Measurements from ENCODE around the gene ARHGAP12. TPM values are rescaled to one million over a fixed set of nuclear protein-coding genes. Genes with fewer than 3 reads are reported as not detected.

ARHGAP12 gene
- total and polyA plus RNA-seq, 10 donors = 20.5 to 69.7 (median 46.9) TPM

DNA sequence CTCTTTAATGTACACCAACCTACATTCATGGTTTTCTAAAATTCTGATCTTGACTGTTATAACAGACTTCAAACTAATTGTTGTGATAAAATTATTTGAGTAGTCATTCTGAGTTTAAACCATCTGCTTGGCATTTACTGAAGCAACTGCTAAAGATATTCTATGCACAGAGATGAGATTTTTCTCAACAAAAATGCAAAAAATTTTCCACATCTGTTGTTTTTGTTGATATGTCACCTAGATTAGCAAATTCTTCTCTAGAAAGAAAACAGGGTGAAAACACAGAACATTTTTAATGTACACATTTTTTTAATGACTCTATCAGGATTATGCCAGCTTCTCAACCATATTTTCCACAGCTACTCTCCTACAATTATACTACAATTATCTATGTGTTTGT, 42.7 kb downstream of the ARHGAP12 start:
- no peaks in the 10 kb centered on the region for H3K27me3 ChIP-seq (replicated peaks in 1 of 7)
- H3K4me3 ChIP-seq = no peak overlapping the region
- TF ChIP-seq POLR2AphosphoS5 (IDR thresholded peaks at IDR 0.05) (no peak), POLR2A (IDR thresholded peaks at IDR 0.05) (no peak)
- TF ChIP-seq, protein P1, sequence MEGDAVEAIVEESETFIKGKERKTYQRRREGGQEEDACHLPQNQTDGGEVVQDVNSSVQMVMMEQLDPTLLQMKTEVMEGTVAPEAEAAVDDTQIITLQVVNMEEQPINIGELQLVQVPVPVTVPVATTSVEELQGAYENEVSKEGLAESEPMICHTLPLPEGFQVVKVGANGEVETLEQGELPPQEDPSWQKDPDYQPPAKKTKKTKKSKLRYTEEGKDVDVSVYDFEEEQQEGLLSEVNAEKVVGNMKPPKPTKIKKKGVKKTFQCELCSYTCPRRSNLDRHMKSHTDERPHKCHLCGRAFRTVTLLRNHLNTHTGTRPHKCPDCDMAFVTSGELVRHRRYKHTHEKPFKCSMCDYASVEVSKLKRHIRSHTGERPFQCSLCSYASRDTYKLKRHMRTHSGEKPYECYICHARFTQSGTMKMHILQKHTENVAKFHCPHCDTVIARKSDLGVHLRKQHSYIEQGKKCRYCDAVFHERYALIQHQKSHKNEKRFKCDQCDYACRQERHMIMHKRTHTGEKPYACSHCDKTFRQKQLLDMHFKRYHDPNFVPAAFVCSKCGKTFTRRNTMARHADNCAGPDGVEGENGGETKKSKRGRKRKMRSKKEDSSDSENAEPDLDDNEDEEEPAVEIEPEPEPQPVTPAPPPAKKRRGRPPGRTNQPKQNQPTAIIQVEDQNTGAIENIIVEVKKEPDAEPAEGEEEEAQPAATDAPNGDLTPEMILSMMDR (IDR thresholded peaks at IDR 0.05 in 8 of 11, conservative IDR thresholded peaks at IDR 0.05 in 3 of 11) = no peak
- peaks cover 0 to 56% (median 20%) of the 10 kb centered on the region in 6 donors for H3K4me1 ChIP-seq
- intact Hi-C loops (cut with DNase I; ENCODE audit: low total_unique reads) = no loop called here
- no peak overlapping the region for H3K27ac ChIP-seq
- no peaks in the 10 kb centered on the region for H3K36me3 ChIP-seq
- no peaks in the 10 kb centered on the region for H3K9me3 ChIP-seq
- no peak for DNase-seq

DNA sequence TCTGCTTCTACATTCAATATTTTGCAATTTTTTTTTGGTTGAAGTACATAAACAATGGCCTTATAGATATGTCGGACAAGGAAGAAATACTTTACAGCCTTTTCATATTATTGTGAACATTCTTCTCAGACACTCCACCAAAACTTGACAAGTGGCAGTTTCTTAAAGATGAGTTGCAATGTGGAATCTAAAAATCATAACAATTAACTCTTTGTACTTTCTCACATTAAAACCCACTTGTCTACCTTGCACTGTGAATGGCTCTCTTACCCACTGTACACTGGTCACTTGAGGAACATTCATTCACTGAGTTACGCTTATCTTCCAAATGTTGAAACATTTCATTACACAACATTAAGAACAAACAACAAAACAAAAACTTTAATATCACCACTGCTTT, 44.2 kb downstream of the ARHGAP12 start:
- 81 to 95% (median 94%) methylated on average over 2 of the region's 2 CpGs for WGBS, 5 donors
- intact Hi-C loops (cut with DNase I; ENCODE audit: low total_unique reads) = no loop called here
- H3K36me3 ChIP-seq = no peaks in the 10 kb centered on the region

GRCh38 chr10:31883397-31883796, 45.2 kb downstream of the ARHGAP12 start:
- peaks cover 0 to 62% (median 20%) of the 10 kb centered on the region in 6 donors for H3K4me1 ChIP-seq
- H3K36me3 ChIP-seq = no peaks in the 10 kb centered on the region
- TF ChIP-seq POLR2AphosphoS5 (IDR thresholded peaks at IDR 0.05) (no peak), POLR2A (IDR thresholded peaks at IDR 0.05) (no peak)
- TF ChIP-seq, protein P1 (IDR thresholded peaks at IDR 0.05 in 8 of 11, conservative IDR thresholded peaks at IDR 0.05 in 3 of 11) = no peak
- peak overlapping the region in 5 of 8 donors; percentile 23 to 56 (median 45) for H3K27ac ChIP-seq
- DNase-seq = no peak
- no peak overlapping the region for H3K4me3 ChIP-seq
- intact Hi-C loops (cut with DNase I; ENCODE audit: low total_unique reads) = no loop called here
- WGBS, 5 donors = 33 to 51% (median 41%) methylated on average over 3 of the region's 3 CpGs
- H3K27me3 ChIP-seq (replicated peaks in 1 of 7) = no peaks in the 10 kb centered on the region
- no peaks in the 10 kb centered on the region for H3K9me3 ChIP-seq

More for the DNA sequence above, 44.2 kb downstream of the ARHGAP12 start:
- H3K4me1 ChIP-seq = peaks cover 0 to 59% (median 19%) of the 10 kb centered on the region in 6 donors
- no peak for DNase-seq
- H3K4me3 ChIP-seq = no peak overlapping the region
- no peak overlapping the region for H3K27ac ChIP-seq
- H3K27me3 ChIP-seq (replicated peaks in 1 of 7) = no peaks in the 10 kb centered on the region
- TF ChIP-seq, protein P1 (IDR thresholded peaks at IDR 0.05 in 8 of 11, conservative IDR thresholded peaks at IDR 0.05 in 3 of 11) = no peak
- no peak for TF ChIP-seq POLR2AphosphoS5 (IDR thresholded peaks at IDR 0.05)
- no peak for TF ChIP-seq POLR2A (IDR thresholded peaks at IDR 0.05)
- H3K9me3 ChIP-seq = no peaks in the 10 kb centered on the region

DNA sequence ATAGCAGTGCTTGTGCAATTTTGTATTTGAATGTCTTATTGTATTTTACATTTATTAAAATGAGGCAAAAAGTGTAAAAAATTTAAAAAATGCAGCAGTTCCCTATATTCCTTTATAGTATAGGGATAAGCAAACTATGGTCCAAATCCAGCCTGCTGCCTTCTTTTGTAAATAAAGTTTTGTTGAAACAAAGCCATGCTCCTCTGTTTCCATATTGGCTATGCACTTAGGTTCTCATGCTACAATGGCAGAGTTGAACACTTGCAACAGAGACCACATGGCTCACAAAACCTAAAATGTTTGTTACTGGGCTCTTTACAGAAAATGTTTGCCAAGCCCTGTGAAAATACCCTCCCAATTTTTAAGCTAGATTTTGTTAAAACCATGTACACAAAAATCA, 50.1 kb downstream of the ARHGAP12 start:
- no peak overlapping the region for H3K27ac ChIP-seq
- peaks cover 3 to 51% (median 21%) of the 10 kb centered on the region in 6 donors for H3K4me1 ChIP-seq
- H3K9me3 ChIP-seq = no peaks in the 10 kb centered on the region
- no peaks in the 10 kb centered on the region for H3K36me3 ChIP-seq
- DNase-seq = no peak
- intact Hi-C loops (cut with DNase I; ENCODE audit: low total_unique reads) = no loop called here
- H3K4me3 ChIP-seq = no peak overlapping the region
- TF ChIP-seq, protein P1 (IDR thresholded peaks at IDR 0.05 in 8 of 11, conservative IDR thresholded peaks at IDR 0.05 in 3 of 11) = no peak
- TF ChIP-seq POLR2AphosphoS5 (IDR thresholded peaks at IDR 0.05) = no peak
- TF ChIP-seq POLR2A (IDR thresholded peaks at IDR 0.05) = no peak
- H3K27me3 ChIP-seq (replicated peaks in 1 of 7) = no peaks in the 10 kb centered on the region

Measured in spleen (tissue), 11 donors.